Gastrocnemius medialis (tissue), 4 donors: ENCODE results near the gene KRTCAP2.

Source experiments
- POLR2A ChIP-seq, 2 donors: fragments of 450-650 bp; IDR thresholded peaks; one replicate each; pipeline ENCODE4 v1.6.1; 2017; ENCODE audit warnings: antibody characterized with exemption in 2 of 2, mild to moderate bottlenecking in 2 of 2, moderate library complexity in 2 of 2
- TF ChIP-seq, protein P1 (sequence below), 5 experiments: fragments of 450-650 bp in 3 of 5; fragments of 200-600 bp in 2 of 5; sonication (generic) in 2 of 5; IDR thresholded peaks in 4 of 5; conservative IDR thresholded peaks in 1 of 5; 1 replicate in 4 of 5; 2 replicates in 1 of 5; pipeline ENCODE4 v1.5.1; 2016 to 2019; ENCODE audit warnings: antibody characterized with exemption in 5 of 5, mild to moderate bottlenecking in 3 of 5, moderate library complexity in 3 of 5

DNA sequence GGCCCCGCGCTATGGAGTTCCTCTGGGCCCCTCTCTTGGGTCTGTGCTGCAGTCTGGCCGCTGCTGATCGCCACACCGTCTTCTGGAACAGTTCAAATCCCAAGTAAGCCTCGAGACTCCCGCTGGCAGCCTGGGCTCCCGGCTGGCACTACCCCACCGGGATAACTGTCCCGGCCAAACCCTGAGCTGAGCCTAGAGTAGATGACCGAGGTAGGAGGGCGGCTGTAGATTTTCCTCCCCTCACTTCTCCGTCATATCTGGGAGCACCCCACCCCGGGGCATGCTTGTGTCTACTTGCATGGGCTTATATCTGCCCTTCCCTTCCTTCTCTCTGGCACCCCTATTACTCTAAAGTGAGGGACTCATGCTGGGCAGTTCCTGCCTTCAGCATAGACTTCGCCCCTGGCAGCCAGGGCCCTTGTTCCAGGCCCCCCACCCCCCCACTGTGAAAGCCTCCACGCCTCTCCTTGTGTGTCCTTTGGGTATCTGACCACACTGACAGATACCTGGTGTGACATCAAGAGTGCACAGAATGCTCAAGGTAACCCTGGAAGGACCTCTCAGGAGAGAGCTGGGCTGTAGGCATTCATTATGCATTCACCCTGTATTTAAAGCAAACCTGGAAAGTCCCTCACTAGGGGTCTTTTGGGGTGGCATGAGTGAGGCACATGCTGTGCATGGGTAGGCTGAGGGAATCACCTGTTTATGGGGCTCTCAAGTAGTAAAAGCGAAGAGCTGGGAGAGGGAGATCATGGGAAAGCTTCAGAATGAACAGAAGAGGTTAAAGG, 44.9 kb downstream of the KRTCAP2 start:
- TF ChIP-seq, protein P1, sequence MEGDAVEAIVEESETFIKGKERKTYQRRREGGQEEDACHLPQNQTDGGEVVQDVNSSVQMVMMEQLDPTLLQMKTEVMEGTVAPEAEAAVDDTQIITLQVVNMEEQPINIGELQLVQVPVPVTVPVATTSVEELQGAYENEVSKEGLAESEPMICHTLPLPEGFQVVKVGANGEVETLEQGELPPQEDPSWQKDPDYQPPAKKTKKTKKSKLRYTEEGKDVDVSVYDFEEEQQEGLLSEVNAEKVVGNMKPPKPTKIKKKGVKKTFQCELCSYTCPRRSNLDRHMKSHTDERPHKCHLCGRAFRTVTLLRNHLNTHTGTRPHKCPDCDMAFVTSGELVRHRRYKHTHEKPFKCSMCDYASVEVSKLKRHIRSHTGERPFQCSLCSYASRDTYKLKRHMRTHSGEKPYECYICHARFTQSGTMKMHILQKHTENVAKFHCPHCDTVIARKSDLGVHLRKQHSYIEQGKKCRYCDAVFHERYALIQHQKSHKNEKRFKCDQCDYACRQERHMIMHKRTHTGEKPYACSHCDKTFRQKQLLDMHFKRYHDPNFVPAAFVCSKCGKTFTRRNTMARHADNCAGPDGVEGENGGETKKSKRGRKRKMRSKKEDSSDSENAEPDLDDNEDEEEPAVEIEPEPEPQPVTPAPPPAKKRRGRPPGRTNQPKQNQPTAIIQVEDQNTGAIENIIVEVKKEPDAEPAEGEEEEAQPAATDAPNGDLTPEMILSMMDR (IDR thresholded peaks at IDR 0.05 in 4 of 5, conservative IDR thresholded peaks at IDR 0.05 in 1 of 5) = no peak
- TF ChIP-seq POLR2A (IDR thresholded peaks at IDR 0.05) = no peak
